ENCODE results near the gene LAMC1. TPM values are rescaled to one million over a fixed set of nuclear protein-coding genes. Genes with fewer than 3 reads are reported as not detected.

LAMC1 gene
- total and polyA plus RNA-seq, 2 of the 4 experiments (the other 2 are of a cell fraction), result 249 to 394 TPM

- Histone ChIP-seq H4K91ac (ENCODE audit: insufficient read depth, low read depth, low read length) (no peak overlapping the region), H3K4me1 (ENCODE audit: control insufficient read depth, insufficient read depth, low read length) (peaks cover 13% of the 10 kb centered on the region), H3K9me1 (ENCODE audit: insufficient read depth, low read length) (peaks cover 11% of the 10 kb centered on the region), H3K18ac (ENCODE audit: low read depth, low read length) (no peak overlapping the region), H4K5ac (ENCODE audit: low read depth, low read length) (no peak overlapping the region), H3K27ac (ENCODE audit: insufficient read depth, low read length) (no peak overlapping the region), H3K9me3 (ENCODE audit: control insufficient read depth, insufficient read depth, low read length) (no peaks in the 10 kb centered on the region), H2AK9ac (replicated peaks; ENCODE audit: low read depth, low read length, poor library complexity) (no peak overlapping the region), H2AK5ac (ENCODE audit: low read depth, low read length) (no peak overlapping the region), H3K14ac (replicated peaks; ENCODE audit: low read depth, low read length) (no peak overlapping the region), H4K20me1 (ENCODE audit: insufficient read depth, low read length) (peaks cover 9% of the 10 kb centered on the region; the same call in 1 of the 2 replicates), H3K4ac (ENCODE audit: low read depth, low read length) (no peak overlapping the region), H3K9ac (ENCODE audit: low read depth, low read length) (no peak overlapping the region), H2BK120ac (ENCODE audit: low read depth, low read length) (no peak overlapping the region), H3K23ac (ENCODE audit: low read depth, low read length) (no peak overlapping the region), H2BK5ac (ENCODE audit: low read depth, low read length, poor library complexity, severe bottlenecking) (no peak overlapping the region), H2BK20ac (ENCODE audit: low read depth, low read length) (no peak overlapping the region), H3K27me3 (ENCODE audit: control insufficient read depth, insufficient read depth, low read length) (no peaks in the 10 kb centered on the region), H2AFZ (replicated peaks; ENCODE audit: low read length, poor library complexity) (no peak overlapping the region), H2BK15ac (ENCODE audit: low read depth, low read length) (no peak overlapping the region), H3K4me3 (ENCODE audit: insufficient read depth, low read depth, low read length) (no peak overlapping the region), H3K36me3 (ENCODE audit: control insufficient read depth, insufficient read depth, low read length) (peaks cover 58% of the 10 kb centered on the region), H3K79me1 (ENCODE audit: low read depth in 1 of 2, low read length in 2 of 2) (peaks cover 27 to 49% of the 10 kb centered on the region in 2 experiments), H3K56ac (ENCODE audit: extremely low read depth, insufficient read depth, low read length) (no peak overlapping the region), H3K4me2 (ENCODE audit: low read depth, low read length) (no peak overlapping the region), H4K8ac (ENCODE audit: low read depth in 2 of 2, low read length in 2 of 2) (no peak overlapping the region)
- intact Hi-C loops (cut with micrococcal nuclease) (loop anchor here (5.0 to 10.0 kb wide), 2 partner anchors 153 to 245 kb away; no protein-coding TSS in a partner anchor), in situ Hi-C loops (cut with MboI; ENCODE audit: low sequenced_read_pairs) (no loop called here), dilution Hi-C loops (cut with HindIII; ENCODE audit: low sequenced_read_pairs, unreplicated experiment) (no loop called here)
- ATAC-seq (ENCODE audit: low read depth) (no peak), DNase-seq (no peak)
- ChIA-PET CTCF (no interaction called here), POLR2A (ENCODE audit: unreplicated experiment) (no interaction called here)
- BruUV-seq (replicated peaks), result no TSS peak
- 81% methylated on average over 9 of the region's 15 CpGs; no CpG with 5 or more reads in 1 of the 2 experiments for WGBS, 2 experiments (ENCODE audit: extremely low coverage in 2 of 2, insufficient read length in 1 of 2)
- TF ChIP-seq CEBPB (IDR thresholded peaks at IDR 0.05; ENCODE audit: low read depth, low read length), result no peak
Observed at GRCh38 chr1:183129921-183130690, 106.9 kb downstream of the LAMC1 start.

Data from IMR-90 (cell line).